Natural killer cell (primary cell): ENCODE measurements around the gene ANKRD60. TPM values are rescaled to one million over a fixed set of nuclear protein-coding genes. Genes with fewer than 3 reads are reported as not detected.

Experiments used
- ATAC-seq, 3 donors: fragments of 150-1000 bp in 2 of 3; fragments of 200-7000 bp in 1 of 3; cut with Tn5 transposase; 1 replicate in 1 of 3; 2 replicates in 2 of 3; pipeline ENCODE4 v1.10.0; 2021; ENCODE audit warnings: mild to moderate bottlenecking in 2 of 3, moderate library complexity in 2 of 3
- DNase-seq, 2 donors: peaks; one replicate each; pipeline versions ENCODE4 v3.0.0 to v3.0.0-alpha.2; 2013 to 2021; ENCODE audit warnings: mixed read lengths in 1 of 2
- H3K27ac ChIP-seq: one replicate; pipeline ENCODE4 v1.5.1; 2013; ENCODE audit warnings: mild to moderate bottlenecking, low read length
- H3K27me3 ChIP-seq: one replicate; pipeline ENCODE4 v1.6.1; 2013; ENCODE audit warnings: low read length; ENCODE audit not compliant: control insufficient read depth, insufficient read depth
- H3K36me3 ChIP-seq: one replicate; pipeline ENCODE4 v1.6.1; 2013; ENCODE audit warnings: low read length; ENCODE audit not compliant: control insufficient read depth, insufficient read depth
- H3K4me1 ChIP-seq: one replicate; pipeline ENCODE4 v1.6.1; 2013; ENCODE audit warnings: low read length; ENCODE audit not compliant: control insufficient read depth, insufficient read depth
- H3K4me3 ChIP-seq: one replicate; pipeline ENCODE4 v1.5.1; 2013; ENCODE audit warnings: low read length
- H3K9me3 ChIP-seq: one replicate; pipeline ENCODE4 v1.6.1; 2013; ENCODE audit warnings: low read length; ENCODE audit not compliant: control insufficient read depth, insufficient read depth
- H3K27ac Mint-ChIP-seq, 2 donors: one replicate each; pipeline ENCODE4 v1.8.0; 2022; ENCODE audit warnings: mild to moderate bottlenecking in 2 of 2, mixed read lengths in 2 of 2, moderate library complexity in 1 of 2
- H3K27me3 Mint-ChIP-seq, 2 donors: one replicate each; pipeline ENCODE4 v1.8.0; 2022; ENCODE audit warnings: low read depth in 2 of 2, mixed read lengths in 2 of 2
- H3K36me3 Mint-ChIP-seq: one replicate; pipeline ENCODE4 v1.8.0; 2022; ENCODE audit warnings: mixed read lengths
- H3K4me1 Mint-ChIP-seq, 2 donors: one replicate each; pipeline ENCODE4 v1.8.0; 2022; ENCODE audit warnings: mixed read lengths in 2 of 2
- H3K4me3 Mint-ChIP-seq: one replicate; pipeline ENCODE4 v1.8.0; 2022; ENCODE audit warnings: mild to moderate bottlenecking, moderate library complexity, mixed read lengths
- H3K9me3 Mint-ChIP-seq, 2 donors: one replicate each; pipeline ENCODE4 v1.8.0; 2022; ENCODE audit warnings: mixed read lengths in 2 of 2
- WGBS: methylation state at CpG from one replicate; pipeline ENCODE4 v1.1.7; 2013; ENCODE audit warnings: missing lambda C conversion rate; ENCODE audit not compliant: insufficient coverage; 5-methylcytosine and 5-hydroxymethylcytosine counted together
- intact Hi-C: fragments of 100-400 bp; cut with micrococcal nuclease; formaldehyde crosslinking; loops from one replicate; pipeline ENCODE4 v1.14.2; 2022
- total RNA-seq, 4 donors: library from RNA; stranded (reverse); fragments of 120-200 nt in 1 of 4; gene quantifications; one replicate each; pipeline versions ENCODE4 v1.2.3 to v1.2.4, GENCODE V29; 2013 to 2022
- TF ChIP-seq, protein P1 (sequence below): fragments of 200-600 bp; IDR thresholded peaks from one replicate; pipeline ENCODE4 v1.8.0; 2022; ENCODE audit warnings: antibody characterized with exemption

The ANKRD60 gene
- total RNA-seq, 3 donors from 2014 or later (not counting 1 experiment from before 2014, with no cell fraction given), result not detected

DNA sequence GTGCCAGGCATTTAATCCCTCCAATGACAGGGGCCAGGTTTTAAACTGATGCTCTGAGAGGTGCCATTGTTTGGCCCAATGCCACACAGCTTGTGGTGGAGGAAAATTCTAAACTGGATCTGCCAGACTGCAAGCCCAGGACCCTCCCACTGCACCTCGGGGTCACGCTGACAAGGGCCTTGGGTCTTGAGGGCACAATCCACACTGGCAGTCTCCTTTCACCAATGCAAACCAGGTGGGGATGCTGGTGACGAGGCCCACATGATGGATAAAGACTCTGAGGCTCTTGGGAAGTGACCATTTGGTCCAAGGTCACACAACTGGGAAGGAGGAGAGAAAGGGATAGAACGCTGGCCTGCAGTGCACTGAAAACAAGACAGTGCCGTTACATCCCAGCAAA lies 14.7 kb downstream of the ANKRD60 start:
- Mint-ChIP-seq H3K27me3 (peaks cover 20 to 23% of the 10 kb centered on the region in 2 donors), H3K9me3 (no peaks in the 10 kb centered on the region), H3K4me3 (no peak overlapping the region), H3K27ac (no peak overlapping the region), H3K4me1 (peaks cover 0 to 6% of the 10 kb centered on the region in 2 donors), H3K36me3 (no peaks in the 10 kb centered on the region)
- no peaks in the 10 kb centered on the region for H3K36me3 ChIP-seq
- WGBS, result 85% methylated on average over 5 of the region's 5 CpGs
- ATAC-seq, result no peak
- H3K4me3 ChIP-seq, result no peak overlapping the region
- H3K27ac ChIP-seq, result no peak overlapping the region
- H3K27me3 ChIP-seq, result no peaks in the 10 kb centered on the region
- no peaks in the 10 kb centered on the region for H3K9me3 ChIP-seq
- TF ChIP-seq, protein P1, sequence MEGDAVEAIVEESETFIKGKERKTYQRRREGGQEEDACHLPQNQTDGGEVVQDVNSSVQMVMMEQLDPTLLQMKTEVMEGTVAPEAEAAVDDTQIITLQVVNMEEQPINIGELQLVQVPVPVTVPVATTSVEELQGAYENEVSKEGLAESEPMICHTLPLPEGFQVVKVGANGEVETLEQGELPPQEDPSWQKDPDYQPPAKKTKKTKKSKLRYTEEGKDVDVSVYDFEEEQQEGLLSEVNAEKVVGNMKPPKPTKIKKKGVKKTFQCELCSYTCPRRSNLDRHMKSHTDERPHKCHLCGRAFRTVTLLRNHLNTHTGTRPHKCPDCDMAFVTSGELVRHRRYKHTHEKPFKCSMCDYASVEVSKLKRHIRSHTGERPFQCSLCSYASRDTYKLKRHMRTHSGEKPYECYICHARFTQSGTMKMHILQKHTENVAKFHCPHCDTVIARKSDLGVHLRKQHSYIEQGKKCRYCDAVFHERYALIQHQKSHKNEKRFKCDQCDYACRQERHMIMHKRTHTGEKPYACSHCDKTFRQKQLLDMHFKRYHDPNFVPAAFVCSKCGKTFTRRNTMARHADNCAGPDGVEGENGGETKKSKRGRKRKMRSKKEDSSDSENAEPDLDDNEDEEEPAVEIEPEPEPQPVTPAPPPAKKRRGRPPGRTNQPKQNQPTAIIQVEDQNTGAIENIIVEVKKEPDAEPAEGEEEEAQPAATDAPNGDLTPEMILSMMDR, result no peak
- intact Hi-C loops, result loop anchor here (5.0 kb wide), 1 partner anchor 716 kb away; no protein-coding TSS in a partner anchor
- DNase-seq, result no peak
- H3K4me1 ChIP-seq, result peaks cover 6% of the 10 kb centered on the region

DNA sequence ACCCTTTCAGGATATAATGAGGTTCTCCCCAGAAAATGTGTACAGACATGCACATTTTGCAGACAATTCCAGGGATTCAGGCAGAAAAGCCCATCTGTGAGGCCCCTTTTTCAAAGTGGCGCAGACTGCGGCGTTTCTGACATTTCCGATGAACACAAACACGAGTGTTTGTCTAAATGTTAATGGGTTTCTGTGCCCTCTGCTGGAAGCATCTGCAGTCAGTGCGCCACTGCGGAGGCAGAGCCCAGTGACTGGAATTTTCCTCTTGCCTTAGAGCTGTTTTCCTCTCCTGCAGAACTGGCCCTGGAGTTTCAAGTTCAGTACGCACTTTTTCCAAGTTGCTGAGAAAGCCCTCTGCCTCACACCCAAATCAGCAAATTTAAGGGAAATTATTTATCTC lies 15.3 kb downstream of the ANKRD60 start:
- Histone ChIP-seq H3K4me1 (peaks cover 6% of the 10 kb centered on the region), H3K4me3 (no peak overlapping the region), H3K27me3 (no peaks in the 10 kb centered on the region), H3K27ac (no peak overlapping the region), H3K36me3 (no peaks in the 10 kb centered on the region), H3K9me3 (no peaks in the 10 kb centered on the region)
- TF ChIP-seq, protein P1, result no peak
- no peak for ATAC-seq
- H3K9me3 Mint-ChIP-seq, result no peaks in the 10 kb centered on the region
- no peak for DNase-seq
- no peak overlapping the region for H3K27ac Mint-ChIP-seq
- no peak overlapping the region for H3K4me3 Mint-ChIP-seq
- H3K36me3 Mint-ChIP-seq, result no peaks in the 10 kb centered on the region
- 87% methylated on average over 8 of the region's 8 CpGs for WGBS
- intact Hi-C loops, result loop anchor here (5.0 kb wide), 1 partner anchor 716 kb away; no protein-coding TSS in a partner anchor
- H3K4me1 Mint-ChIP-seq, result peaks cover 0 to 6% of the 10 kb centered on the region in 2 donors
- H3K27me3 Mint-ChIP-seq, result peaks cover 15 to 17% of the 10 kb centered on the region in 2 donors

GRCh38 chr20:58212636-58213035 lies 15.8 kb downstream of the ANKRD60 start:
- TF ChIP-seq, protein P1, result no peak
- no peak overlapping the region for H3K4me3 ChIP-seq
- no peak for DNase-seq
- H3K36me3 ChIP-seq, result no peaks in the 10 kb centered on the region
- no peak for ATAC-seq
- no peaks in the 10 kb centered on the region for H3K9me3 Mint-ChIP-seq
- H3K27ac Mint-ChIP-seq, result no peak overlapping the region
- WGBS, result 82% methylated on average over 11 of the region's 17 CpGs
- H3K4me3 Mint-ChIP-seq, result no peak overlapping the region
- H3K27ac ChIP-seq, result no peak overlapping the region
- H3K9me3 ChIP-seq, result no peaks in the 10 kb centered on the region
- H3K4me1 ChIP-seq, result peaks cover 6% of the 10 kb centered on the region
- intact Hi-C loops, result loop anchor here (5.0 kb wide), 1 partner anchor 715 kb away; no protein-coding TSS in a partner anchor
- no peaks in the 10 kb centered on the region for H3K27me3 ChIP-seq
- peaks cover 0 to 6% of the 10 kb centered on the region in 2 donors for H3K4me1 Mint-ChIP-seq
- H3K27me3 Mint-ChIP-seq, result peaks cover 15 to 17% of the 10 kb centered on the region in 2 donors
- H3K36me3 Mint-ChIP-seq, result no peaks in the 10 kb centered on the region

- Histone ChIP-seq H3K9me3 (no peaks in the 10 kb centered on the region), H3K4me3 (no peak overlapping the region), H3K4me1 (peaks cover 6% of the 10 kb centered on the region), H3K27ac (no peak overlapping the region), H3K27me3 (no peaks in the 10 kb centered on the region), H3K36me3 (no peaks in the 10 kb centered on the region)
- intact Hi-C loops, result loop anchor here (5.0 kb wide), 1 partner anchor 713 kb away; no protein-coding TSS in a partner anchor
- Mint-ChIP-seq H3K4me3 (no peak overlapping the region), H3K27ac (no peak overlapping the region), H3K9me3 (no peaks in the 10 kb centered on the region), H3K36me3 (no peaks in the 10 kb centered on the region), H3K4me1 (peaks cover 0 to 6% of the 10 kb centered on the region in 2 donors), H3K27me3 (peaks cover 8 to 22% of the 10 kb centered on the region in 2 donors)
- no peak for DNase-seq
- ATAC-seq, result no peak
- TF ChIP-seq, protein P1, result no peak
- 82% methylated on average over 7 of the region's 7 CpGs for WGBS
Measured at GRCh38 chr20:58210398-58210747, 18.1 kb downstream of the ANKRD60 start.
